Measurements from ENCODE around the gene NAT10. TPM values are rescaled to one million over a fixed set of nuclear protein-coding genes. Genes with fewer than 3 reads are reported as not detected.

Gene NAT10
- total RNA-seq, 1 donor from 2014 or later = 22.3 TPM

- Histone ChIP-seq H3K4me3 (no peak overlapping the region), H3K27me3 (ENCODE audit: low read depth) (no peaks in the 10 kb centered on the region), H3K27ac (replicated peaks) (no peak overlapping the region), H3K9me3 (replicated peaks) (no peaks in the 10 kb centered on the region), H3K4me1 (peaks cover 7% of the 10 kb centered on the region), H3K36me3 (peaks cover 100% of the 10 kb centered on the region)
- intact Hi-C loops (cut with micrococcal nuclease) = no loop called here
- DNase-seq = no peak
- TF ChIP-seq CTCF (IDR thresholded peaks at IDR 0.05; ENCODE audit: borderline replicate concordance) = no peak
These were observed 9.0 kb downstream of the NAT10 start for GRCh38 chr11:34114471-34114870.

GRCh38 chr11:34120651-34121050 is 15.2 kb downstream of the NAT10 start:
- no peaks in the 10 kb centered on the region for H3K27me3 ChIP-seq (ENCODE audit: low read depth)
- TF ChIP-seq CTCF (IDR thresholded peaks at IDR 0.05; ENCODE audit: borderline replicate concordance) = no peak
- DNase-seq = no peak
- intact Hi-C loops (cut with micrococcal nuclease) = no loop called here
- no peaks in the 10 kb centered on the region for H3K9me3 ChIP-seq (replicated peaks)
- no peaks in the 10 kb centered on the region for H3K4me1 ChIP-seq
- peaks cover 100% of the 10 kb centered on the region for H3K36me3 ChIP-seq
- no peak overlapping the region for H3K4me3 ChIP-seq
- no peak overlapping the region for H3K27ac ChIP-seq (replicated peaks)

- H3K27ac ChIP-seq (replicated peaks) = no peak overlapping the region
- no peak for DNase-seq
- H3K4me1 ChIP-seq = no peaks in the 10 kb centered on the region
- intact Hi-C loops (cut with micrococcal nuclease) = no loop called here
- H3K9me3 ChIP-seq (replicated peaks) = peaks cover 4% of the 10 kb centered on the region
- peaks cover 99% of the 10 kb centered on the region for H3K36me3 ChIP-seq
- no peaks in the 10 kb centered on the region for H3K27me3 ChIP-seq (ENCODE audit: low read depth)
- no peak overlapping the region for H3K4me3 ChIP-seq
- no peak for TF ChIP-seq CTCF (IDR thresholded peaks at IDR 0.05; ENCODE audit: borderline replicate concordance)
These were observed 19.6 kb downstream of the NAT10 start for GRCh38 chr11:34124885-34125668.

GRCh38 chr11:34126959-34127848 is 21.8 kb downstream of the NAT10 start:
- Histone ChIP-seq H3K4me1 (peaks cover 5% of the 10 kb centered on the region), H3K27ac (replicated peaks) (no peak overlapping the region), H3K36me3 (peaks cover 99% of the 10 kb centered on the region), H3K27me3 (ENCODE audit: low read depth) (no peaks in the 10 kb centered on the region), H3K9me3 (replicated peaks) (peaks cover 4% of the 10 kb centered on the region), H3K4me3 (no peak overlapping the region)
- DNase-seq = no peak
- intact Hi-C loops (cut with micrococcal nuclease) = no loop called here
- no peak for TF ChIP-seq CTCF (IDR thresholded peaks at IDR 0.05; ENCODE audit: borderline replicate concordance)

- peaks cover 97% of the 10 kb centered on the region for H3K36me3 ChIP-seq
- intact Hi-C loops (cut with micrococcal nuclease) = no loop called here
- no peak for DNase-seq
- peaks cover 15% of the 10 kb centered on the region for H3K4me1 ChIP-seq
- H3K4me3 ChIP-seq = no peak overlapping the region
- H3K27ac ChIP-seq (replicated peaks) = no peak overlapping the region
- H3K27me3 ChIP-seq (ENCODE audit: low read depth) = no peaks in the 10 kb centered on the region
- peaks cover 4% of the 10 kb centered on the region for H3K9me3 ChIP-seq (replicated peaks)
- no peak for TF ChIP-seq CTCF (IDR thresholded peaks at IDR 0.05; ENCODE audit: borderline replicate concordance)
These were observed 23.4 kb downstream of the NAT10 start for GRCh38 chr11:34128824-34129223.
